IMR-90 (cell line): Measurements from ENCODE around the gene IGLL5. TPM values are rescaled to one million over a fixed set of nuclear protein-coding genes. Genes with fewer than 3 reads are reported as not detected.

ENCODE experiments used
- ATAC-seq: fragments of 200-7000 bp; cut with Tn5 transposase; 2 replicates; pipeline ENCODE4 v1.9.1; 2020; ENCODE audit warnings: low read depth, mild to moderate bottlenecking, moderate library complexity
- BruUV-seq: library from RNA; stranded (reverse); fragments of 400-500 nt; replicated peaks from 2 replicates; lab custom pipeline; 2021; lab: Mats Ljungman, UMichigan
- CTCF ChIA-PET: fragments of 300-600 bp; formaldehyde crosslinking; extraction: SDS; loops from one replicate; lab custom pipeline; 2021; ENCODE audit warnings: antibody characterized with exemption; lab: Yijun Ruan, JAX
- POLR2A ChIA-PET: fragments of 300-600 bp; sonication (Branson Sonifier 250); formaldehyde crosslinking; loops from one replicate; lab custom pipeline; 2022; ENCODE audit warnings: antibody characterized with exemption; ENCODE audit not compliant: unreplicated experiment; lab: Charles Lee
- DNase-seq: peaks from one replicate; pipeline ENCODE4 v3.0.0; 2013
- H2AFZ ChIP-seq: replicated peaks from 2 replicates; pipeline ENCODE3; 2013; ENCODE audit warnings: low read length, mild to moderate bottlenecking; ENCODE audit not compliant: poor library complexity
- H2AK5ac ChIP-seq: 2 replicates; pipeline ENCODE4 v1.6.1; 2013; ENCODE audit warnings: low read depth, low read length, inconsistent platforms
- H2AK9ac ChIP-seq: replicated peaks from 2 replicates; pipeline ENCODE3; 2013; ENCODE audit warnings: mild to moderate bottlenecking, low read depth, low read length, moderate library complexity; ENCODE audit not compliant: poor library complexity
- H2BK120ac ChIP-seq: 2 replicates; pipeline ENCODE4 v1.6.1; 2013; ENCODE audit warnings: low read depth, low read length, inconsistent platforms
- H2BK15ac ChIP-seq: 3 replicates; pipeline ENCODE4 v1.6.1; 2013; ENCODE audit warnings: low read depth, low read length, inconsistent platforms
- H2BK20ac ChIP-seq: 2 replicates; pipeline ENCODE4 v1.6.1; 2013; ENCODE audit warnings: low read depth, mild to moderate bottlenecking, inconsistent platforms, low read length, moderate library complexity
- H2BK5ac ChIP-seq: 2 replicates; pipeline ENCODE4 v1.6.1; 2013; ENCODE audit warnings: mild to moderate bottlenecking, low read depth, low read length, inconsistent platforms; ENCODE audit not compliant: poor library complexity, severe bottlenecking
- H3K14ac ChIP-seq: replicated peaks from 2 replicates; pipeline ENCODE4 v1.6.1; 2013; ENCODE audit warnings: low read depth, low read length, inconsistent platforms
- H3K18ac ChIP-seq: 2 replicates; pipeline ENCODE4 v1.6.1; 2013; ENCODE audit warnings: low read depth, low read length, control low read depth
- H3K23ac ChIP-seq: 2 replicates; pipeline ENCODE4 v1.6.1; 2013; ENCODE audit warnings: low read depth, low read length, inconsistent platforms
- H3K27ac ChIP-seq: 2 replicates; pipeline ENCODE4 v1.5.1; 2013; ENCODE audit warnings: mild to moderate bottlenecking, control low read depth, low read length; ENCODE audit not compliant: insufficient read depth
- H3K27me3 ChIP-seq: 2 replicates; pipeline ENCODE4 v1.6.1; 2013; ENCODE audit warnings: low read length; ENCODE audit not compliant: control insufficient read depth, insufficient read depth
- H3K36me3 ChIP-seq: 2 replicates; pipeline ENCODE4 v1.6.1; 2013; ENCODE audit warnings: low read length, mixed read lengths; ENCODE audit not compliant: control insufficient read depth, insufficient read depth
- H3K4ac ChIP-seq: 2 replicates; pipeline ENCODE4 v1.6.1; 2013; ENCODE audit warnings: low read depth, low read length, inconsistent platforms
- H3K4me1 ChIP-seq: 2 replicates; pipeline ENCODE4 v1.6.1; 2013; ENCODE audit warnings: low read length, mixed read lengths; ENCODE audit not compliant: control insufficient read depth, insufficient read depth
- H3K4me2 ChIP-seq: 2 replicates; pipeline ENCODE4 v1.6.1; 2013; ENCODE audit warnings: low read depth, mild to moderate bottlenecking, control low read depth, low read length, moderate library complexity
- H3K4me3 ChIP-seq: 2 replicates; pipeline ENCODE4 v1.5.1; 2013; ENCODE audit warnings: low read depth, mild to moderate bottlenecking, control low read depth, low read length, moderate library complexity; ENCODE audit not compliant: insufficient read depth
- H3K56ac ChIP-seq: 2 replicates; pipeline ENCODE4 v1.6.1; 2013; ENCODE audit warnings: low read length, inconsistent platforms; ENCODE audit not compliant: insufficient read depth; ENCODE audit errors: extremely low read depth
- H3K79me1 ChIP-seq, 2 experiments: 2 replicates each; pipeline ENCODE4 v1.6.1; 2013; ENCODE audit warnings: low read length in 2 of 2, inconsistent platforms in 1 of 2, low read depth in 1 of 2
- H3K9ac ChIP-seq: 2 replicates; pipeline ENCODE4 v1.6.1; 2013; ENCODE audit warnings: low read depth, low read length, control low read depth
- H3K9me1 ChIP-seq: 2 replicates; pipeline ENCODE4 v1.6.1; 2013; ENCODE audit warnings: low read length, inconsistent platforms; ENCODE audit not compliant: insufficient read depth
- H3K9me3 ChIP-seq: 2 replicates; pipeline ENCODE4 v1.6.1; 2013; ENCODE audit warnings: low read length; ENCODE audit not compliant: control insufficient read depth, insufficient read depth
- H4K20me1 ChIP-seq: 2 replicates; pipeline ENCODE4 v1.6.1; 2013; ENCODE audit warnings: low read length, inconsistent platforms; ENCODE audit not compliant: insufficient read depth
- H4K5ac ChIP-seq: 2 replicates; pipeline ENCODE4 v1.6.1; 2013; ENCODE audit warnings: mild to moderate bottlenecking, low read depth, low read length, control low read depth
- H4K8ac ChIP-seq, 2 experiments: 2 replicates each; pipeline ENCODE4 v1.6.1; 2013; ENCODE audit warnings: low read depth in 2 of 2, low read length in 2 of 2, control low read depth in 1 of 2, inconsistent platforms in 1 of 2
- H4K91ac ChIP-seq: 2 replicates; pipeline ENCODE4 v1.6.1; 2013; ENCODE audit warnings: low read depth, low read length, inconsistent platforms; ENCODE audit not compliant: insufficient read depth
- BHLHE40 ChIP-seq: fragments of 150-350 bp; IDR thresholded peaks from 2 replicates; pipeline ENCODE4 v1.6.1; 2016; ENCODE audit warnings: mild to moderate bottlenecking, low read depth, low read length
- CEBPB ChIP-seq: IDR thresholded peaks from 2 replicates; pipeline ENCODE4 v1.6.1; 2012; ENCODE audit warnings: low read depth, low read length, improper control_type of control experiment
- CHD1 ChIP-seq: IDR thresholded peaks from 2 replicates; pipeline ENCODE4 v1.6.1; 2012; ENCODE audit warnings: low read depth, low read length, improper control_type of control experiment
- CTCF ChIP-seq: conservative IDR thresholded peaks from 2 replicates; pipeline ENCODE4 v1.5.1; 2012; ENCODE audit warnings: mild to moderate bottlenecking, low read depth, low read length, improper control_type of control experiment
- ELK1 ChIP-seq: fragments of 150-350 bp; IDR thresholded peaks from 2 replicates; pipeline ENCODE4 v1.6.1; 2016; ENCODE audit warnings: low read depth, mild to moderate bottlenecking, low read length, moderate library complexity, borderline replicate concordance
- FOS ChIP-seq: fragments of 150-350 bp; IDR thresholded peaks from 2 replicates; pipeline ENCODE4 v1.6.1; 2016; ENCODE audit warnings: low read depth, low read length
- MAFK ChIP-seq: IDR thresholded peaks from 2 replicates; pipeline ENCODE4 v1.6.1; 2012; ENCODE audit warnings: low read depth, low read length, improper control_type of control experiment
- MXI1 ChIP-seq: IDR thresholded peaks from 2 replicates; pipeline ENCODE4 v1.6.1; 2012; ENCODE audit warnings: low read depth, mild to moderate bottlenecking, low read length, moderate library complexity, borderline replicate concordance
- POLR2A ChIP-seq: IDR thresholded peaks from 2 replicates; pipeline ENCODE4 v1.6.1; 2012; ENCODE audit warnings: mild to moderate bottlenecking, low read depth, low read length
- RAD21 ChIP-seq: IDR thresholded peaks from 2 replicates; pipeline ENCODE4 v1.6.1; 2012; ENCODE audit warnings: low read length, improper control_type of control experiment
- RFX5 ChIP-seq: IDR thresholded peaks from 2 replicates; pipeline ENCODE4 v1.8.0; 2012; ENCODE audit warnings: low read depth, mild to moderate bottlenecking, low read length, moderate library complexity
- SMC3 ChIP-seq: fragments of 150-350 bp; IDR thresholded peaks from 2 replicates; pipeline ENCODE4 v1.6.1; 2016; ENCODE audit warnings: low read depth, mild to moderate bottlenecking, antibody characterized with exemption, low read length, moderate library complexity
- USF2 ChIP-seq: fragments of 150-350 bp; IDR thresholded peaks from 2 replicates; pipeline ENCODE4 v1.6.1; 2017; ENCODE audit warnings: mild to moderate bottlenecking, antibody characterized with exemption, low read length, low read depth
- WGBS, 2 experiments: methylation state at CpG; one replicate each; pipeline versions ENCODE4 v1.1.5 to v1.1.7; 2013; ENCODE audit warnings: missing lambda C conversion rate in 2 of 2; ENCODE audit not compliant: insufficient read length in 1 of 2; ENCODE audit errors: extremely low coverage in 2 of 2; 5-methylcytosine and 5-hydroxymethylcytosine counted together
- dilution Hi-C: fragments of 300-500 bp; cut with HindIII; formaldehyde crosslinking; loops from one replicate; pipeline ENCODE4 v1.14.3; 2018; ENCODE audit warnings: low sequenced_read_pairs; ENCODE audit not compliant: unreplicated experiment
- in situ Hi-C: fragments of 300-500 bp; cut with MboI; formaldehyde crosslinking; loops from 3 replicates; pipeline ENCODE4 v1.14.3; 2019; ENCODE audit warnings: low sequenced_read_pairs, inconsistent platforms, mixed read lengths
- intact Hi-C: fragments of 100-400 bp; cut with micrococcal nuclease; formaldehyde crosslinking; loops from 2 replicates; pipeline ENCODE4 v1.10.0; 2022
- polyA plus RNA-seq, 3 experiments: library from polyadenylated mRNA; depleted of rRNA; stranded (reverse); fragments of >200 nt; gene quantifications; 2 replicates each; pipeline ENCODE4 v1.2.3, GENCODE V29; 2012; ENCODE audit warnings: low replicate concordance in 1 of 3
- total RNA-seq: library from RNA; depleted of rRNA; stranded (reverse); fragments of >200 nt; gene quantifications from 2 replicates; pipeline ENCODE4 v1.2.3, GENCODE V29; 2012

The IGLL5 gene
- total and polyA plus RNA-seq, 2 of the 4 experiments (the other 2 are of a cell fraction), result not detected

GRCh38 chr22:22853713-22854112 lies 33.9 kb upstream of the IGLL5 start:
- in situ Hi-C loops, result loop anchor here (10.0 kb wide), 1 partner anchor 271 kb away; no protein-coding TSS in a partner anchor
- Histone ChIP-seq H2BK15ac (no peak overlapping the region), H4K20me1 (no peaks in the 10 kb centered on the region), H3K14ac (no peak overlapping the region), H3K18ac (no peak overlapping the region), H3K36me3 (no peaks in the 10 kb centered on the region), H3K27me3 (peaks cover 6% of the 10 kb centered on the region), H2BK5ac (no peak overlapping the region), H4K5ac (no peak overlapping the region), H3K23ac (no peak overlapping the region), H3K4ac (no peak overlapping the region), H3K27ac (no peak overlapping the region), H3K9me3 (no peaks in the 10 kb centered on the region), H4K91ac (no peak overlapping the region), H3K4me3 (no peak overlapping the region), H3K79me1 (no peaks in the 10 kb centered on the region), H2BK120ac (no peak overlapping the region), H2AK5ac (no peak overlapping the region), H3K56ac (no peak overlapping the region), H2AK9ac (no peak overlapping the region), H3K4me1 (no peaks in the 10 kb centered on the region), H4K8ac (no peak overlapping the region), H3K4me2 (no peak overlapping the region), H3K9me1 (no peaks in the 10 kb centered on the region), H3K9ac (no peak overlapping the region), H2BK20ac (no peak overlapping the region), H2AFZ (no peak overlapping the region)
- no peak for ATAC-seq
- ChIA-PET CTCF (no interaction called here), POLR2A (no interaction called here)
- TF ChIP-seq CTCF (no peak), SMC3 (no peak), RAD21 (no peak), CEBPB (no peak), CHD1 (no peak), RFX5 (no peak), MXI1 (no peak), MAFK (no peak), POLR2A (no peak), BHLHE40 (no peak), ELK1 (no peak), FOS (no peak), USF2 (no peak)
- dilution Hi-C loops, result no loop called here
- BruUV-seq, result no TSS peak
- no peak for DNase-seq
- intact Hi-C loops, result no loop called here
- WGBS, 2 experiments, result 21% methylated on average over 2 of the region's 2 CpGs; no CpG with 5 or more reads in 1 of the 2 experiments
